Epithelial cell of proximal tubule (primary cell): ENCODE measurements around the gene DNAJB9. TPM values are rescaled to one million over a fixed set of nuclear protein-coding genes. Genes with fewer than 3 reads are reported as not detected.

Experiments
- DNase-seq: peaks from one replicate; pipeline ENCODE4 v3.0.0-alpha.2; 2011; ENCODE audit warnings: low read depth
- H3K4me3 ChIP-seq: 2 replicates; pipeline ENCODE4 v1.5.1; 2011; ENCODE audit warnings: low read depth, mild to moderate bottlenecking, low read length
- total RNA-seq: library from RNA; depleted of rRNA; stranded (reverse); fragments of >200 nt; gene quantifications from 2 replicates; pipeline ENCODE4 v1.2.3, GENCODE V29; 2015
- TF ChIP-seq, protein P1 (sequence below): conservative IDR thresholded peaks from 2 replicates; pipeline ENCODE4 v1.5.1; 2012; ENCODE audit warnings: low read depth, mild to moderate bottlenecking, low read length

DNAJB9 gene
- total RNA-seq, 1 donor from 2014 or later = 8.5 TPM

- DNase-seq = no peak
- TF ChIP-seq, protein P1, sequence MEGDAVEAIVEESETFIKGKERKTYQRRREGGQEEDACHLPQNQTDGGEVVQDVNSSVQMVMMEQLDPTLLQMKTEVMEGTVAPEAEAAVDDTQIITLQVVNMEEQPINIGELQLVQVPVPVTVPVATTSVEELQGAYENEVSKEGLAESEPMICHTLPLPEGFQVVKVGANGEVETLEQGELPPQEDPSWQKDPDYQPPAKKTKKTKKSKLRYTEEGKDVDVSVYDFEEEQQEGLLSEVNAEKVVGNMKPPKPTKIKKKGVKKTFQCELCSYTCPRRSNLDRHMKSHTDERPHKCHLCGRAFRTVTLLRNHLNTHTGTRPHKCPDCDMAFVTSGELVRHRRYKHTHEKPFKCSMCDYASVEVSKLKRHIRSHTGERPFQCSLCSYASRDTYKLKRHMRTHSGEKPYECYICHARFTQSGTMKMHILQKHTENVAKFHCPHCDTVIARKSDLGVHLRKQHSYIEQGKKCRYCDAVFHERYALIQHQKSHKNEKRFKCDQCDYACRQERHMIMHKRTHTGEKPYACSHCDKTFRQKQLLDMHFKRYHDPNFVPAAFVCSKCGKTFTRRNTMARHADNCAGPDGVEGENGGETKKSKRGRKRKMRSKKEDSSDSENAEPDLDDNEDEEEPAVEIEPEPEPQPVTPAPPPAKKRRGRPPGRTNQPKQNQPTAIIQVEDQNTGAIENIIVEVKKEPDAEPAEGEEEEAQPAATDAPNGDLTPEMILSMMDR = no peak
- H3K4me3 ChIP-seq = no peak overlapping the region
These were observed 40.0 kb downstream of the DNAJB9 start for GRCh38 chr7:108609643-108610042.

GRCh38 chr7:108611268-108611667 is 41.6 kb downstream of the DNAJB9 start:
- TF ChIP-seq, protein P1 = no peak
- no peak for DNase-seq
- no peak overlapping the region for H3K4me3 ChIP-seq

DNA sequence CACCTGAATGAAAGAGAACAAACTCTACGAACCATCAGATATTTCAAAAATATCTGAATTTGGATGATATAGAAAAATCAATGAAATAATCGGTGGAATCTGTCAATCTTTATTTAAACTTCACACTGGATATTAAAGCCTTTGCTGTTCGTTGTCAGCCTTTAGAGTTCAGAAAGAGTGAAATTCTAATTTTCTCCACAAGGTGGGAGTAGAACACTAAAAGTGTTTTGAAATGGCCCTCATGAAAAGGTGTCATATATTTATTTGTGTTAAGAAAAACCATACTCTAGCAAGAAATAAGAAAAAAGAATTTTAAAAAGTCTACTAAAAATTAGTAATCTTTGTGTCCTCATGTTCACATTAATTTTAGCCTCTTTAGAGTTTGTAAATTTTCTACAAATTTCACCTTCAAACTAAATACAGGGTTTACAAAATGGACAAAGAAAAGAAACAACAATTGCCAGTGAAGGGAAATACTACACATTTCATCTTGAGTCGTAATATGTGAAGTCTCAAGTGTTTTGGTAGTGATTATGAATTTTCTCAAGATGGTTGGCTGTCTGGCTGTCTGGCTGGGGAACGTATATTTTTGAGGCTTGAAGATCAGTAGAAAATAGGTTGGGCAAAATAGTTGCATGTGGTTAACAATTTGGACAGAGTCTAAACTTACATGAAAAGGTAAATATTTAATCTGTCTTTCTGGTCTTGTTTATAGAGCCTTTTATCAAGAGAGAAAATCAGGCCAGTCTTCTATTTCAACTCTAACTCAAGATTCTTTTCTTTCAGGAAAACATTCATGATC is 43.7 kb downstream of the DNAJB9 start:
- no peak for DNase-seq
- TF ChIP-seq, protein P1 = peak; percentile 67
- H3K4me3 ChIP-seq = no peak overlapping the region

DNA sequence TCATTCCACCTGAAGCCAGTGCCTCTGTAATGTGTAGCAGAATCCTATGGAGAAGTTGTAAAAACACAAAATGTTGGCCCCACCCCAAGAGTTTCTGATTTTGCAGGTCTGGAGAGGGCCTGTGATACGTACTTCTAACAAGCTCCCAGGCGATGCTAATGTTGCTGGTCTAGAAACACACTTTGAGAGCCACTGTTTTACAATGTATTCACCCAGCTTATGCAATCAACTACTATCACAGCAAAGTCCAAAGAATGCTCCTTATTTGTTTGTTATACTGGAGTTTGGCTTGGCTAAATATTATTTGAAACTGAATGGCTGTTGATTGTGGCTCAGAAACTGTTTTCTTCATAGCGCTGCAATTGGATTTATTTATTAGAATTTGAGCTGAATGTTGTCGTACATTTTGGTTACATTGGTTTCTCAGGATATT is 44.3 kb downstream of the DNAJB9 start:
- H3K4me3 ChIP-seq = no peak overlapping the region
- TF ChIP-seq, protein P1 = no peak
- DNase-seq = no peak

DNA sequence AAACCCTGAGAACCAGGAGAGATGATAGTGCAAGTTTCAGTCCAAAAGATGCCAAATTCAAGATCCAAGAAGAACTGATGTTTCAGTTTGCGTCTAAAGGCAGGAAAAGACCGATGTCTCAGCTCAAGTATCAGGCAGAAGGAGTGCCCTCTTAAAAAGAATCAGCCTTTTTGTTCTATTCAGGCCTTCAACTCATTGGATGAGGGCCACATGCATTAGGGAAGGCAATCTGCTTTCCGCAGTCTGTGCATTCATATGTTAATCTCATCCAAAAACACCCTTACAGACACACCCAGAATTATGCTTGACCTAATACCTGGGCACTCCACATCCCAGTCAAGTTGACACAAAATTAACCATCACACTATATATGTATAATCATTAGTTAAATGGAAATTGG is 45.2 kb downstream of the DNAJB9 start:
- no peak for DNase-seq
- H3K4me3 ChIP-seq = no peak overlapping the region
- TF ChIP-seq, protein P1 = no peak

DNA sequence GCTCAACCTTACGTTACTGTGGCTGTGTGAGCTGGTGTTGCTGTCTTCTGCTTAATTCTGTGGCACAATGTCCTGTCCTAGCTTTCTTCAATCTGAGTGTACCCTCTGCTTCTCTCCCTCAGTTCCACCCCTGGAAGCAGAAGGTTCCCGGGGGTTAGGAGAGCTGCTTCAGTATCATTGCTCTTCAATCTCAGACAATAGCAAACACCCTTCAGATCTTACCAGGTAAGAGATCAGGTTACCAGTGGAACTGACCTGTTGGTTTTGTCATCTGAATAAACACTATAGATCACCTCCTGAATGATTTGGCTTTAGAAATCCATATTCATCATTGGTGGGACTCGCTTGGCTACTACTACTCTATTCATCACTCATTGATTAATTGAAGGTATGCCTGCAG is 48.4 kb downstream of the DNAJB9 start:
- H3K4me3 ChIP-seq = no peak overlapping the region
- DNase-seq = no peak
- TF ChIP-seq, protein P1 = no peak

- no peak for DNase-seq
- TF ChIP-seq, protein P1 = no peak
- no peak overlapping the region for H3K4me3 ChIP-seq
These were observed 53.5 kb downstream of the DNAJB9 start for GRCh38 chr7:108623220-108623619.
